OCI-LY7 (cell line): ENCODE results near the gene ZNF668. TPM values are rescaled to one million over a fixed set of nuclear protein-coding genes. Genes with fewer than 3 reads are reported as not detected.

Experiments used
- BruUV-seq: library from RNA; stranded (reverse); fragments of 400-500 nt; replicated peaks from 2 replicates; lab custom pipeline; 2021; lab: Mats Ljungman, UMichigan
- CTCF ChIA-PET: fragments of 300-600 bp; sonication (Branson Sonifier 250); formaldehyde crosslinking; loops from one replicate; lab custom pipeline; 2022; ENCODE audit warnings: antibody characterized with exemption; ENCODE audit not compliant: unreplicated experiment; lab: Charles Lee
- POLR2A ChIA-PET: fragments of 300-600 bp; sonication (Branson Sonifier 250); formaldehyde crosslinking; loops from one replicate; lab custom pipeline; 2022; ENCODE audit warnings: antibody characterized with exemption; lab: Charles Lee
- DNase-seq: peaks from one replicate; pipeline ENCODE4 v3.0.0-alpha.2; 2015; ENCODE audit warnings: low spot score
- H2AFZ ChIP-seq: fragments of 200-600 bp; sonication (generic), shearing (Covaris generic); 2 replicates; pipeline ENCODE4 v1.6.1; 2014; ENCODE audit warnings: mild to moderate bottlenecking, antibody characterized with exemption, low read length, moderate library complexity
- H3K27ac ChIP-seq: fragments of 200-600 bp; sonication (generic); 2 replicates; pipeline ENCODE4 v1.5.1; 2014; ENCODE audit warnings: mixed run types, low read depth, mild to moderate bottlenecking, moderate library complexity, low read length, inconsistent platforms; ENCODE audit not compliant: poor library complexity, severe bottlenecking
- H3K36me3 ChIP-seq: fragments of 200-600 bp; sonication (generic); 2 replicates; pipeline ENCODE4 v1.6.1; 2014; ENCODE audit warnings: mild to moderate bottlenecking, antibody characterized with exemption, low read length, moderate library complexity, mixed read lengths; ENCODE audit not compliant: insufficient read depth
- H3K4me1 ChIP-seq: fragments of 200-600 bp; sonication (generic); 2 replicates; pipeline ENCODE4 v1.5.1; 2014; ENCODE audit warnings: mild to moderate bottlenecking, low read length; ENCODE audit not compliant: insufficient read depth, poor library complexity, severe bottlenecking
- H3K4me2 ChIP-seq: fragments of 200-600 bp; sonication (generic); 2 replicates; pipeline ENCODE4 v1.6.1; 2014; ENCODE audit warnings: mild to moderate bottlenecking, low read length
- H3K4me3 ChIP-seq: fragments of 200-600 bp; sonication (generic); 2 replicates; pipeline ENCODE4 v1.5.1; 2014; ENCODE audit warnings: mild to moderate bottlenecking, low read depth, low read length; ENCODE audit not compliant: poor library complexity, severe bottlenecking
- H3K79me2 ChIP-seq: fragments of 200-600 bp; sonication (generic); 2 replicates; pipeline ENCODE4 v1.6.1; 2016; ENCODE audit warnings: low read depth, mild to moderate bottlenecking, low read length, moderate library complexity, mixed read lengths; ENCODE audit not compliant: insufficient read depth
- H3K9me2 ChIP-seq: fragments of 200-600 bp; sonication (generic); 2 replicates; pipeline ENCODE4 v1.6.1; 2016; ENCODE audit warnings: mild to moderate bottlenecking, low read length, mixed read lengths; ENCODE audit not compliant: insufficient read depth
- H3K9me3 ChIP-seq: fragments of 200-600 bp; sonication (generic); 2 replicates; pipeline ENCODE4 v1.6.1; 2014; ENCODE audit warnings: mild to moderate bottlenecking, mixed run types, low read length, mixed read lengths
- H4K20me1 ChIP-seq: fragments of 200-600 bp; sonication (generic); 2 replicates; pipeline ENCODE4 v1.6.1; 2014; ENCODE audit warnings: mild to moderate bottlenecking, antibody characterized with exemption, low read length, moderate library complexity, mixed read lengths; ENCODE audit not compliant: insufficient read depth
- EZH2phosphoT487 ChIP-seq: fragments of 200-600 bp; sonication (generic); IDR thresholded peaks from 2 replicates; pipeline ENCODE4 v1.6.1; 2018; ENCODE audit warnings: low read depth, borderline replicate concordance, mild to moderate bottlenecking, mixed run types, antibody characterized with exemption, low read length, moderate library complexity, mixed read lengths
- intact Hi-C: fragments of 100-400 bp; cut with micrococcal nuclease; formaldehyde crosslinking; loops from one replicate; pipeline ENCODE4 v1.10.0; 2022; ENCODE audit not compliant: unreplicated experiment
- total RNA-seq, 2 experiments: library from RNA; depleted of rRNA in 1 of 2; stranded (reverse); fragments of >200 nt in 1 of 2; shearing (Covaris generic) in 1 of 2; gene quantifications; 2 replicates each; pipeline ENCODE4 v1.2.3, GENCODE V29; 2014 to 2022
- TF ChIP-seq, protein P1 (sequence below): fragments of 200-600 bp; sonication (generic); conservative IDR thresholded peaks from 2 replicates; pipeline ENCODE4 v1.5.1; 2014; ENCODE audit warnings: mild to moderate bottlenecking, antibody characterized with exemption, low read length, moderate library complexity, mixed read lengths

The ZNF668 gene
- total RNA-seq, 2 experiments from 2014 or later, result 7.8 to 21.7 TPM

DNA sequence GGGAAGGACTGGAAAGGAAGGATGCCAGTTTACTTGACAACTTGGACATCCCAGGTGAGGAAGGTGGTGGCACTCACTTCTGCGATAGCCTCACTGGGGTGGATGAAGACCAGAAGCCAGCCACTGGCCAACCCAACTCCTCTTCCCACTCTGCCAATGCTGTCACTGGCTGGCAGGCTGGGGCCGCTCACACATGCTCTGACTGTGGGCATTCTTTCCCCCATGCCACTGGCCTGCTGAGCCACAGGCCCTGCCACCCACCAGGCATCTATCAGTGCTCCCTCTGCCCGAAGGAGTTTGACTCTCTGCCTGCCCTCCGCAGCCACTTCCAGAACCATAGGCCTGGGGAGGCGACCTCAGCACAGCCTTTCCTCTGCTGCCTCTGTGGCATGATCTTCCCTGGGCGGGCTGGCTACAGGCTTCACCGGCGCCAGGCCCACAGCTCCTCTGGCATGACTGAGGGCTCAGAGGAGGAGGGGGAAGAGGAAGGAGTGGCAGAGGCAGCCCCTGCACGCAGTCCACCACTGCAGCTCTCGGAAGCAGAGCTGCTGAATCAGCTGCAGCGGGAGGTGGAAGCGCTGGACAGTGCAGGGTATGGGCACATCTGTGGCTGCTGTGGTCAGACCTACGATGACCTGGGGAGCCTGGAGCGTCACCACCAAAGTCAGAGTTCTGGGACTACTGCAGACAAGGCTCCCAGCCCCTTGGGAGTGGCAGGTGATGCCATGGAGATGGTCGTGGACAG is 4.7 kb upstream of the ZNF668 start:
- Histone ChIP-seq H2AFZ (no peak overlapping the region), H3K9me2 (no peaks in the 10 kb centered on the region), H3K4me2 (no peak overlapping the region), H3K27ac (no peak overlapping the region), H3K9me3 (no peaks in the 10 kb centered on the region), H3K4me3 (no peak overlapping the region), H4K20me1 (no peaks in the 10 kb centered on the region), H3K36me3 (peaks cover 73% of the 10 kb centered on the region), H3K4me1 (peaks cover 7% of the 10 kb centered on the region), H3K79me2 (peaks cover 20% of the 10 kb centered on the region)
- ChIA-PET POLR2A (no interaction called here), CTCF (no interaction called here)
- no peak for TF ChIP-seq EZH2phosphoT487
- TF ChIP-seq, protein P1, sequence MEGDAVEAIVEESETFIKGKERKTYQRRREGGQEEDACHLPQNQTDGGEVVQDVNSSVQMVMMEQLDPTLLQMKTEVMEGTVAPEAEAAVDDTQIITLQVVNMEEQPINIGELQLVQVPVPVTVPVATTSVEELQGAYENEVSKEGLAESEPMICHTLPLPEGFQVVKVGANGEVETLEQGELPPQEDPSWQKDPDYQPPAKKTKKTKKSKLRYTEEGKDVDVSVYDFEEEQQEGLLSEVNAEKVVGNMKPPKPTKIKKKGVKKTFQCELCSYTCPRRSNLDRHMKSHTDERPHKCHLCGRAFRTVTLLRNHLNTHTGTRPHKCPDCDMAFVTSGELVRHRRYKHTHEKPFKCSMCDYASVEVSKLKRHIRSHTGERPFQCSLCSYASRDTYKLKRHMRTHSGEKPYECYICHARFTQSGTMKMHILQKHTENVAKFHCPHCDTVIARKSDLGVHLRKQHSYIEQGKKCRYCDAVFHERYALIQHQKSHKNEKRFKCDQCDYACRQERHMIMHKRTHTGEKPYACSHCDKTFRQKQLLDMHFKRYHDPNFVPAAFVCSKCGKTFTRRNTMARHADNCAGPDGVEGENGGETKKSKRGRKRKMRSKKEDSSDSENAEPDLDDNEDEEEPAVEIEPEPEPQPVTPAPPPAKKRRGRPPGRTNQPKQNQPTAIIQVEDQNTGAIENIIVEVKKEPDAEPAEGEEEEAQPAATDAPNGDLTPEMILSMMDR, result no peak
- BruUV-seq, result no TSS peak
- intact Hi-C loops, result no loop called here
- no peak for DNase-seq

DNA sequence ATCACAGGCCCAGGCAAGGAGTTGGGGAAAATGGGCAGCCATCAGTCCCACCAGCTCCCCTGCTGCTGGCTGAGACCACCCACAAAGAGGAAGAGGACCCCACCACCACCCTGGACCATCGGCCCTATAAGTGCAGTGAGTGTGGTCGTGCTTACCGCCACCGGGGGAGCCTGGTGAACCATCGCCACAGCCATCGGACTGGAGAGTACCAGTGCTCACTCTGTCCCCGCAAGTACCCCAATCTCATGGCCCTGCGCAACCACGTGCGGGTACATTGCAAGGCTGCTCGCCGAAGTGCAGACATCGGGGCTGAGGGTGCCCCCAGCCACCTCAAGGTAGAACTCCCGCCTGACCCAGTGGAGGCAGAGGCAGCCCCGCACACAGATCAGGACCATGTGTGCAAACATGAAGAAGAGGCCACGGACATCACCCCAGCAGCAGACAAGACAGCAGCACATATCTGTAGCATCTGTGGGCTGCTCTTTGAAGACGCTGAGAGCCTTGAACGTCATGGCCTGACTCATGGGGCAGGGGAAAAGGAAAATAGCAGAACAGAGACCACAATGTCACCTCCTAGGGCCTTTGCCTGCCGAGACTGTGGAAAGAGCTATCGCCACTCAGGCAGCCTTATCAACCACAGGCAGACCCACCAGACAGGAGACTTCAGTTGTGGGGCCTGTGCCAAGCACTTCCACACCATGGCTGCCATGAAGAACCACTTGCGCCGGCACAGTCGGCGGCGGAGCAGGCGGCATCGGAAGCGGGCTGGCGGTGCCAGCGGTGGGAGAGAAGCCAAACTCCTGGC is 3.8 kb upstream of the ZNF668 start:
- Histone ChIP-seq H3K27ac (no peak overlapping the region), H4K20me1 (no peaks in the 10 kb centered on the region), H2AFZ (no peak overlapping the region), H3K4me3 (no peak overlapping the region), H3K79me2 (peaks cover 23% of the 10 kb centered on the region), H3K4me1 (peaks cover 7% of the 10 kb centered on the region), H3K9me2 (no peaks in the 10 kb centered on the region), H3K4me2 (no peak overlapping the region), H3K36me3 (peaks cover 66% of the 10 kb centered on the region), H3K9me3 (no peaks in the 10 kb centered on the region)
- DNase-seq, result no peak
- no peak for TF ChIP-seq EZH2phosphoT487
- TF ChIP-seq, protein P1, result no peak
- intact Hi-C loops, result no loop called here
- no TSS peak for BruUV-seq
- ChIA-PET POLR2A (interaction anchor here (0.5 kb wide), 1 partner anchor 178 kb away, joined by 4 read pairs; no protein-coding TSS in a partner anchor), CTCF (no interaction called here)
